Pancreas (tissue), 10 donors: ENCODE results near the gene RPS26. TPM values are rescaled to one million over a fixed set of nuclear protein-coding genes. Genes with fewer than 3 reads are reported as not detected.
"Not testable (repeated sequence)": the region's sequence is repeated elsewhere in the genome, so short reads cannot be mapped to it uniquely, and the experiment has no call there.

ENCODE experiments used
- ATAC-seq, 4 donors: fragments of 200-7000 bp; cut with Tn5 transposase; one replicate each; pipeline versions ENCODE4 v1.8.0 to v1.9.1; 2020; ENCODE audit warnings: mild to moderate bottlenecking in 4 of 4, moderate library complexity in 4 of 4
- DNase-seq, 6 donors: peaks; one replicate each; pipeline ENCODE4 v3.0.0-alpha.2; 2020
- FAIRE-seq: peaks from 2 replicates; lab custom pipeline; 2012; peaks lifted over from hg19 to GRCh38; lab: Jason Lieb, UNC
- H3K27ac ChIP-seq, 4 donors: fragments of 200-600 bp; sonication (generic); 1 replicate in 3 of 4; 2 replicates in 1 of 4; pipeline versions ENCODE4 v1.5.0 to v1.8.0; 2020
- H3K27me3 ChIP-seq, 4 donors: fragments of 200-600 bp; one replicate each; pipeline ENCODE4 v1.8.0; 2021
- H3K36me3 ChIP-seq, 3 donors: fragments of 200-600 bp; sonication (generic) in 1 of 3; one replicate each; pipeline versions ENCODE4 v1.5.0 to v1.8.0; 2020 to 2021
- H3K4me1 ChIP-seq, 3 donors: fragments of 200-600 bp; one replicate each; pipeline ENCODE4 v1.8.0; 2021
- H3K4me3 ChIP-seq, 4 donors: fragments of 200-600 bp; sonication (generic) in 2 of 4; one replicate each; pipeline versions ENCODE4 v1.5.0 to v1.8.0; 2020 to 2021
- H3K9me3 ChIP-seq, 4 donors: fragments of 200-600 bp; one replicate each; pipeline ENCODE4 v1.8.0; 2021
- WGBS, 2 donors: extraction: QIAGEN DNeasy Blood & Tissue Kit; methylation state at CpG; one replicate each; pipeline ENCODE4 v1.1.7; 2013; 5-methylcytosine and 5-hydroxymethylcytosine counted together
- intact Hi-C, 3 donors: fragments of 100-400 bp; cut with DNase I; formaldehyde crosslinking; loops; one replicate each; pipeline versions ENCODE4 v1.11.1 to v1.14.2; 2022
- polyA plus RNA-seq, 2 donors: library from polyadenylated mRNA; stranded (reverse); fragments of 200-250 nt; gene quantifications; one replicate each; pipeline ENCODE4 v1.2.3, GENCODE V29; 2013
- total RNA-seq, 6 donors: library from RNA; stranded (reverse); fragmentation: NEBNext Ultra II Directional in 4 of 6; extraction: Animal tissue kit (Norgen Biotek cat#: 25700) in 4 of 6; gene quantifications; one replicate each; pipeline versions ENCODE4 v1.2.1 to v1.2.4, GENCODE V29; 2021 to 2023
- TF ChIP-seq, protein P1 (sequence below), 4 donors: fragments of 200-600 bp; sonication (generic) in 3 of 4; IDR thresholded peaks; one replicate each; pipeline versions ENCODE4 v1.5.0 to v1.8.0; 2021; ENCODE audit warnings: antibody characterized with exemption in 4 of 4
- donor health status: healthy with polysubstance abuse.
- donor health status: DM: no; HTN: no; CAD: no; lungs with moderate emphysema.
- donor health status: DM: no; HTN: no; CAD: no.
- donor health status: control.
- donor health status: control.
- donor health status: Bipolar disorder and iron deficiency.
- donor health status: DM: yes; HTN: yes; CAD: no.
- donor health status: DM: no; HTN: no; CAD: no.
- donor health status: DM: no; HTN: no; CAD: no.
- donor health status: DM: yes; HTN: yes; CAD: no.

RPS26 gene
- total and polyA plus RNA-seq, 8 donors: 13.8 to 593 (median 32.2) TPM

DNA sequence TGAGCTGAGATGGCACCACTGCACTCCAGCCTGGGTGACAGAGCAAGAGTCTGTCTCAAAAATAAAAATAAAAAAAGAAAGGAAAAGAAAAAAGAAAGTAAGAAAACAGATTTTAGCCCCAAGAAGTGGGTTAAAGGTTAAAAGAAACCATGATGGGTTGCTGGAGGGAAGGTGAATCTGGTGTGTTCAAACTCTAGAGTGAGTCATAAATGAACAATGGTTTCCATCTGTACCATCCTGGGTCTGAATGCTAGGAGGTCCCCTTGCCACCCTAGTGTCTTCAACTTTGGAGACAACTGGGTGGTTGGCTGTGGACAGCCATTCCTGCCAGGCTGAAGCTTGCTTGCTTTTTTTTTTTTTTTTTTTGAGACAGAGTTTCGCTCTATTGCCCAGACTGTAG is 1.6 kb upstream of the RPS26 start:
- ATAC-seq: no peak
- intact Hi-C loops: no loop called here
- Histone ChIP-seq H3K4me1 (peaks cover 5 to 12% (median 5%) of the 10 kb centered on the region in 3 donors), H3K9me3 (no peaks in the 10 kb centered on the region), H3K27ac (no peak overlapping the region), H3K27me3 (no peaks in the 10 kb centered on the region), H3K4me3 (no peak overlapping the region), H3K36me3 (peaks cover 6 to 19% (median 10%) of the 10 kb centered on the region in 3 donors)
- TF ChIP-seq, protein P1, sequence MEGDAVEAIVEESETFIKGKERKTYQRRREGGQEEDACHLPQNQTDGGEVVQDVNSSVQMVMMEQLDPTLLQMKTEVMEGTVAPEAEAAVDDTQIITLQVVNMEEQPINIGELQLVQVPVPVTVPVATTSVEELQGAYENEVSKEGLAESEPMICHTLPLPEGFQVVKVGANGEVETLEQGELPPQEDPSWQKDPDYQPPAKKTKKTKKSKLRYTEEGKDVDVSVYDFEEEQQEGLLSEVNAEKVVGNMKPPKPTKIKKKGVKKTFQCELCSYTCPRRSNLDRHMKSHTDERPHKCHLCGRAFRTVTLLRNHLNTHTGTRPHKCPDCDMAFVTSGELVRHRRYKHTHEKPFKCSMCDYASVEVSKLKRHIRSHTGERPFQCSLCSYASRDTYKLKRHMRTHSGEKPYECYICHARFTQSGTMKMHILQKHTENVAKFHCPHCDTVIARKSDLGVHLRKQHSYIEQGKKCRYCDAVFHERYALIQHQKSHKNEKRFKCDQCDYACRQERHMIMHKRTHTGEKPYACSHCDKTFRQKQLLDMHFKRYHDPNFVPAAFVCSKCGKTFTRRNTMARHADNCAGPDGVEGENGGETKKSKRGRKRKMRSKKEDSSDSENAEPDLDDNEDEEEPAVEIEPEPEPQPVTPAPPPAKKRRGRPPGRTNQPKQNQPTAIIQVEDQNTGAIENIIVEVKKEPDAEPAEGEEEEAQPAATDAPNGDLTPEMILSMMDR (IDR thresholded peaks at IDR 0.05): no peak
- 94 to 100% methylated on average over 1 of the region's 1 CpG for WGBS, 2 donors
- FAIRE-seq: no peak
- DNase-seq: no peak

DNA sequence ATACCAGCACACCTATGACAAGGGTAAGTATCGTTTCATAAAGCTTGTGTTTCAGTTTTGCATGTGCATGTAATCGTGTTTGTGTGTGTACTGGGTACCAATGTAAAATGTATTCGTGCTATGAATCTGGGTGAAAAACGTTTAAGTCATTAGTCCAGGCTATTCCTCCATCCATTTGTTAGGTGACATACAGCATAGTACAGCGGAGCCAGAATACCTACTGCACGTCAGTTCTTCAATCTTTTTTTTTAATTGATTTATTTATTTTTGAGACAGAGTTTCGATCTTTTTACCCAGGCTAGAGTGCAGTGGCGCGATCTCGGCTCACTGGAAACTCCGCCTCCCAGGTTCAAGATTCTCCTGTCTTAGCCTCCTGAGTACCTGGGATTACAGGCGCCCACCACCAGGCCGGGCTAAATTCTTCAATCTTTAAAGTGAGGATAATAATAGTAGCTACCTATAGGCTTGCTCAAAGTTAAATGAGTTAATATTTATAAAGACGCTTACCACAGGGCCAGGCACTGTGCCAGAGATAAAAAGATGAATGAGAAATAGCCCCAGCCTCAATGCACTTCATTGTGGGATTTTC is 661 bp upstream of the RPS26 start:
- H3K27me3 ChIP-seq: no peaks in the 10 kb centered on the region
- 13 to 19% methylated on average over 14 of the region's 14 CpGs for WGBS, 2 donors
- ATAC-seq (peak; percentile 2 to 7 (median 4)), FAIRE-seq (no peak), DNase-seq (no peak)
- H3K4me1 ChIP-seq: peaks cover 5 to 12% (median 5%) of the 10 kb centered on the region in 3 donors
- intact Hi-C loops: no loop called here
- H3K4me3 ChIP-seq: peak overlapping the region; percentile 9 to 92 (median 69)
- H3K27ac ChIP-seq: peak overlapping the region; percentile 69 to 90 (median 86)
- H3K36me3 ChIP-seq: peaks cover 6 to 19% (median 12%) of the 10 kb centered on the region in 3 donors
- H3K9me3 ChIP-seq: no peaks in the 10 kb centered on the region
- TF ChIP-seq, protein P1 (IDR thresholded peaks at IDR 0.05): no peak

DNA sequence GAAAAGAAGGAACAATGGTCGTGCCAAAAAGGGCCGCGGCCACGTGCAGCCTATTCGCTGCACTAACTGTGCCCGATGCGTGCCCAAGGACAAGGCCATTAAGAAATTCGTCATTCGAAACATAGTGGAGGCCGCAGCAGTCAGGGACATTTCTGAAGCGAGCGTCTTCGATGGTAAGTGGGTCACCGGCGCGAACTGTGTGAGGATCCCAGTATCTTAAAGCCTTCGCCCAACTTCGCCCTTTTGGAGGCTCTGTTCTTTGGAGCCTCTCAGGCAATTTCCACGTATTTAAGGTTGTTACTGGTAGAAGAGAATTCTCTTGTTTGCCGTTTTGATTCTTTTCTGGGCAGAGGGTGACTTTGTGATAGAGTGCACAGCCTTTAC is 704 bp downstream of the RPS26 start:
- H3K9me3 ChIP-seq, FAIRE-seq, H3K27me3 ChIP-seq, ATAC-seq, DNase-seq, intact Hi-C loops: not testable (repeated sequence)
- Histone ChIP-seq H3K4me1 (peaks cover 5 to 12% (median 5%) of the 10 kb centered on the region in 3 donors), H3K27ac (peak overlapping the region; percentile 68 to 90 (median 86)), H3K36me3 (peaks cover 6 to 19% (median 12%) of the 10 kb centered on the region in 3 donors), H3K4me3 (peak overlapping the region; percentile 34 to 92 (median 69))
- 0% methylated on average over 19 to 20 of the region's 20 CpGs for WGBS, 2 donors

GRCh38 chr12:56042843-56043242 is 1.1 kb downstream of the RPS26 start:
- peaks cover 5 to 12% (median 5%) of the 10 kb centered on the region in 3 donors for H3K4me1 ChIP-seq
- ATAC-seq (no peak), FAIRE-seq (no peak), DNase-seq (no peak)
- H3K36me3 ChIP-seq: peaks cover 6 to 19% (median 12%) of the 10 kb centered on the region in 3 donors
- TF ChIP-seq, protein P1 (IDR thresholded peaks at IDR 0.05): no peak
- intact Hi-C loops: no loop called here
- H3K27ac ChIP-seq: peak overlapping the region in 2 of 4 donors; percentile 89 to 90
- H3K27me3 ChIP-seq: no peaks in the 10 kb centered on the region
- H3K9me3 ChIP-seq: no peaks in the 10 kb centered on the region
- H3K4me3 ChIP-seq: peak overlapping the region; percentile 34 to 92 (median 69)
- WGBS, 2 donors: 13 to 16% methylated on average over 9 of the region's 9 CpGs

GRCh38 chr12:56046027-56046780 is 4.5 kb downstream of the RPS26 start:
- intact Hi-C loops: no loop called here
- 70 to 76% methylated on average over 9 of the region's 9 CpGs for WGBS, 2 donors
- H3K27ac ChIP-seq: no peak overlapping the region
- peaks cover 6 to 19% (median 12%) of the 10 kb centered on the region in 3 donors for H3K36me3 ChIP-seq
- H3K27me3 ChIP-seq: no peaks in the 10 kb centered on the region
- FAIRE-seq: no peak
- no peak for ATAC-seq
- no peaks in the 10 kb centered on the region for H3K9me3 ChIP-seq
- no peak for DNase-seq
- TF ChIP-seq, protein P1 (IDR thresholded peaks at IDR 0.05): no peak
- peaks cover 0 to 9% (median under 1%) of the 10 kb centered on the region in 3 donors for H3K4me1 ChIP-seq
- H3K4me3 ChIP-seq: no peak overlapping the region
